GM12865 (cell line): ENCODE measurements around the gene KIF18A.

ENCODE experiments used
- DNase-seq: peaks from one replicate; pipeline ENCODE4 v3.0.0; 2010; ENCODE audit warnings: low read depth
- H3K4me3 ChIP-seq: 2 replicates; pipeline ENCODE4 v1.5.1; 2011; ENCODE audit warnings: mild to moderate bottlenecking, low read depth, low read length, control low read depth
- TF ChIP-seq, protein P1 (sequence below): IDR thresholded peaks from 2 replicates; pipeline ENCODE4 v1.5.1; 2011; ENCODE audit warnings: low read length, control low read depth, low read depth, inconsistent platforms; ENCODE audit not compliant: insufficient read depth; ENCODE audit errors: missing control alignments

Gene KIF18A

DNA sequence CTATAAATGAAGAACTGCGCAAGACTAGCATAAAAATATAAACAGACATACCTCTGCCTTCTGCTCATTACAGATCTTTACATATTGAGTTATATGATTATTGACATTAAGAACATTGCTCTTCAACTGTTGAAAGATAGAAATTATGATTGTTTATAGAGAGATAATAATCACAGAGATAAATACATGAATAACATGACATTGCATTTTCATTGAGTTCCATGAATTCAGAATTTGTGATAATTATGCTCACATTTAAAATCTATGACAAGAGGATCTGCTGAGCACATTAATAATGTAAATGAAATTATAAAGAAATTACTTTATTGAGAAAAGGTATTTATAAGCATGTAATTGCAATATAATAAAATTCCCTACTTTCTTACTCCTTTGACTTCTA is 24.8 kb downstream of the KIF18A start:
- TF ChIP-seq, protein P1, sequence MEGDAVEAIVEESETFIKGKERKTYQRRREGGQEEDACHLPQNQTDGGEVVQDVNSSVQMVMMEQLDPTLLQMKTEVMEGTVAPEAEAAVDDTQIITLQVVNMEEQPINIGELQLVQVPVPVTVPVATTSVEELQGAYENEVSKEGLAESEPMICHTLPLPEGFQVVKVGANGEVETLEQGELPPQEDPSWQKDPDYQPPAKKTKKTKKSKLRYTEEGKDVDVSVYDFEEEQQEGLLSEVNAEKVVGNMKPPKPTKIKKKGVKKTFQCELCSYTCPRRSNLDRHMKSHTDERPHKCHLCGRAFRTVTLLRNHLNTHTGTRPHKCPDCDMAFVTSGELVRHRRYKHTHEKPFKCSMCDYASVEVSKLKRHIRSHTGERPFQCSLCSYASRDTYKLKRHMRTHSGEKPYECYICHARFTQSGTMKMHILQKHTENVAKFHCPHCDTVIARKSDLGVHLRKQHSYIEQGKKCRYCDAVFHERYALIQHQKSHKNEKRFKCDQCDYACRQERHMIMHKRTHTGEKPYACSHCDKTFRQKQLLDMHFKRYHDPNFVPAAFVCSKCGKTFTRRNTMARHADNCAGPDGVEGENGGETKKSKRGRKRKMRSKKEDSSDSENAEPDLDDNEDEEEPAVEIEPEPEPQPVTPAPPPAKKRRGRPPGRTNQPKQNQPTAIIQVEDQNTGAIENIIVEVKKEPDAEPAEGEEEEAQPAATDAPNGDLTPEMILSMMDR: no peak
- H3K4me3 ChIP-seq: no peak overlapping the region
- DNase-seq: no peak

GRCh38 chr11:28077521-28077920 is 30.4 kb downstream of the KIF18A start:
- no peak for DNase-seq
- TF ChIP-seq, protein P1: no peak
- H3K4me3 ChIP-seq: no peak overlapping the region

GRCh38 chr11:28072321-28072720 is 35.6 kb downstream of the KIF18A start:
- TF ChIP-seq, protein P1: no peak
- DNase-seq: no peak
- no peak overlapping the region for H3K4me3 ChIP-seq

GRCh38 chr11:28071305-28071704 is 36.7 kb downstream of the KIF18A start:
- TF ChIP-seq, protein P1: no peak
- no peak overlapping the region for H3K4me3 ChIP-seq
- DNase-seq: no peak

GRCh38 chr11:28058333-28058732 is 49.6 kb downstream of the KIF18A start:
- no peak overlapping the region for H3K4me3 ChIP-seq
- DNase-seq: no peak

DNA sequence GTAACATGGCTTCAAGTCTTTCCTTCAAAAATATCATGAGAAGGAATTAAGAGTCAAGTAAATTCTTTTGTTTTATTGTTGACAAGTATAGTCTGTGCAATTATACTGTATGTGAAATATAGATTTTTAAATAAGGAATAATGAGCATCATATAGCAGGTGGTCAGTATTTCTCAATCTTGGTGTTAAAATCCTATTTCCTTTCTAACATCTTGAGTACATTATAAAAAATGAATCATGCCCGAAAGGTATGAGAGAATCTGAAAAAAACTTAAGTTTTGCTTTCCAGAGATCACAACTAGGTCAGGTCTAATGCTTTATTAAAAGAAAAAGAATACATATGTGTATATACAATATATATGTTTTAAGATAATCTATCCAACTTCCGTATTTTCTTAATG is 53.1 kb downstream of the KIF18A start:
- no peak for DNase-seq
- TF ChIP-seq, protein P1: no peak
- no peak overlapping the region for H3K4me3 ChIP-seq

More at GRCh38 chr11:28058333-28058732, 49.6 kb downstream of the KIF18A start:
- TF ChIP-seq, protein P1: no peak
